Measurements from ENCODE around the gene S1PR5.

GRCh38 chr19:10508707-10509106 is 8.5 kb downstream of the S1PR5 start:
- TF ChIP-seq, protein P1, sequence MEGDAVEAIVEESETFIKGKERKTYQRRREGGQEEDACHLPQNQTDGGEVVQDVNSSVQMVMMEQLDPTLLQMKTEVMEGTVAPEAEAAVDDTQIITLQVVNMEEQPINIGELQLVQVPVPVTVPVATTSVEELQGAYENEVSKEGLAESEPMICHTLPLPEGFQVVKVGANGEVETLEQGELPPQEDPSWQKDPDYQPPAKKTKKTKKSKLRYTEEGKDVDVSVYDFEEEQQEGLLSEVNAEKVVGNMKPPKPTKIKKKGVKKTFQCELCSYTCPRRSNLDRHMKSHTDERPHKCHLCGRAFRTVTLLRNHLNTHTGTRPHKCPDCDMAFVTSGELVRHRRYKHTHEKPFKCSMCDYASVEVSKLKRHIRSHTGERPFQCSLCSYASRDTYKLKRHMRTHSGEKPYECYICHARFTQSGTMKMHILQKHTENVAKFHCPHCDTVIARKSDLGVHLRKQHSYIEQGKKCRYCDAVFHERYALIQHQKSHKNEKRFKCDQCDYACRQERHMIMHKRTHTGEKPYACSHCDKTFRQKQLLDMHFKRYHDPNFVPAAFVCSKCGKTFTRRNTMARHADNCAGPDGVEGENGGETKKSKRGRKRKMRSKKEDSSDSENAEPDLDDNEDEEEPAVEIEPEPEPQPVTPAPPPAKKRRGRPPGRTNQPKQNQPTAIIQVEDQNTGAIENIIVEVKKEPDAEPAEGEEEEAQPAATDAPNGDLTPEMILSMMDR (optimal IDR thresholded peaks at IDR 0.05 in 1 of 3, IDR thresholded peaks at IDR 0.05 in 1 of 3, conservative IDR thresholded peaks at IDR 0.05 in 1 of 3; ENCODE audit: extremely low read depth in 1 of 3, insufficient read depth in 2 of 3, low read length in 3 of 3), result no peak
- TF ChIP-seq EZH2 (IDR thresholded peaks at IDR 0.05; ENCODE audit: low read length), result no peak
